Measurements from ENCODE around the gene NPAS3. TPM values are rescaled to one million over a fixed set of nuclear protein-coding genes. Genes with fewer than 3 reads are reported as not detected.

NPAS3 gene
- total RNA-seq, 1 donor from 2014 or later, result 0.93 TPM

- no peak for DNase-seq (ENCODE audit: extremely low read depth, low read depth, low spot score)
Measured at GRCh38 chr14:33714527-33715226, 776.0 kb downstream of the NPAS3 start.

DNA sequence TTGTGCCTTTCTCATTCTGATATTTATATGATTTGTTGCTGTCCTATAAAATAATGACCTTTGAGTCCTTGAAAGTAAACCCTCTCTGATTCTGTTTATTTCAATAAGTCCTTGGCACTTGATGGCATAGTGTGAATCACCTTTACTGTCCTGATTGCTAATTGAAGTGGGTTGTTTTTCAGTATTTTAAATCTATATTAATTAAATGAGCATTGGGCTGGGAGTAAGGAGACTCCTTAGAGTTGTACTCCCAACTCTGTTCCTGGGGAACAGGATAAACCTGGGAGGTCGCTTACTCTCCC lies 776.5 kb downstream of the NPAS3 start:
- DNase-seq (ENCODE audit: extremely low read depth, low read depth, low spot score), result no peak

- no peak for DNase-seq (ENCODE audit: extremely low read depth, low read depth, low spot score)
Measured at GRCh38 chr14:33716921-33717320, 778.2 kb downstream of the NPAS3 start.

- DNase-seq (ENCODE audit: extremely low read depth, low read depth, low spot score), result no peak
Measured at GRCh38 chr14:33717866-33718265, 779.2 kb downstream of the NPAS3 start.

GRCh38 chr14:33720284-33720787 lies 781.7 kb downstream of the NPAS3 start:
- no peak for DNase-seq (ENCODE audit: extremely low read depth, low read depth, low spot score)

- DNase-seq (ENCODE audit: extremely low read depth, low read depth, low spot score), result no peak
Measured at GRCh38 chr14:33726685-33727084, 788.0 kb downstream of the NPAS3 start.

GRCh38 chr14:33727606-33728005 lies 788.9 kb downstream of the NPAS3 start:
- DNase-seq (ENCODE audit: extremely low read depth, low read depth, low spot score), result no peak

DNA sequence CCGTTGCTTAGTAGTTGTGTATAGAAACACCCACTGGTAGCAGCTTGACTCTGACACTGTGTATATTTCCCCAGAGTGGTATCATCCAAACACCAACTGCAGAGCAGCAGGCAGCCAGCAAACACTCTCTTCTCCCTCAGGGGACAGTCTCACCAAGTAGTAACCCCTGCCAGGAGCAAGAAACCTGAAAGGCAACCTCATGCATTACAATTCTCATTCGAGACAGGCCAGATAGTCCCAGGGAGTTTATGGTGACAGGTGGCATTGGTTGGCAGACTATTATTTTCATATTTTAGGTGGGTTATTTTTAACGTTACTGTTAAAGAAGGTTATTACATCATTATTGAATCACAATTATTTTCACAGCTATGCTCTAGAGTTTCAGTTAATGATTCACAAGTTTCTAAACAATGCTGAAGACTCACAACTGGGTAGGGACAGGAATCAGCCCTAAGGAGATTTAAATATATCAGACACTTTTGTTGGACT lies 789.4 kb downstream of the NPAS3 start:
- no peak for DNase-seq (ENCODE audit: extremely low read depth, low read depth, low spot score)

DNA sequence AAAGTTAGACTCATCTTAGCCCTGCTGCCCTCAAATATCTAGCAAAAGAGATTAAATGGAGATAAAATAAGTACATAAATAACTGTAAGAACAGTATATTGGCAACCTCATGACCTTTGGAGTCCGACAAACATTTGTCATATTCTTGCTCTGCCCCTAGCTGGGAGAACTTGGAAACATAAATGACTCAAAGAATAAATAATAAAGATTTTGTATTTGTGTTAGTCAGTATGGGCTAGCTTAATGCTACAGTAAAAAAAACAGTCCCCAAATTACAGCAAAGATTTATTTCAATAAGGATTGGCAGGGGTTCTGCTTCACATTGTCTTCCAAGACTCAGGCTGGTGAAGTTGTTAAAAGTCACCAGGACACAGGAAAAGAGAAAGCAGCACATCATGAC lies 791.5 kb downstream of the NPAS3 start:
- DNase-seq (ENCODE audit: extremely low read depth, low read depth, low spot score), result no peak

GRCh38 chr14:33732175-33732574 lies 793.5 kb downstream of the NPAS3 start:
- DNase-seq (ENCODE audit: extremely low read depth, low read depth, low spot score), result no peak

DNA sequence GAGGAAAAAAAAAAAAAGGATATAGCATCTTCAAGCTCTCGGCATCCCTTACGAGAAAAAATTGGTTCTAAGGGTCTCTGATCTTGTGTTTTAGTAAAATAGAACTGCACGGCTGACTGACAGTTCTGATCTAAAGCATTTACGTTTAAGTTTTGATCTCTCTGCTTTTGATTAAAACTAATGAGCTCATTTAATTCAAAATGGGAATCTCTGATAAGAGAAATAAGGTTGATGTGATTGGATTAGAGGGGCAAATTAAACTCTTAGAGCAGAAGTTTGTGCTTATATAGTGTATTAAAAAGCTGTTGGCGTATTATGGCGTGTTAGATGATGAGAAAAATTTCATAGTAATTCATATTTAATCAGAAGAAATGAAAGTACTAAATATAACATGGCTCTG lies 794.6 kb downstream of the NPAS3 start:
- no peak for DNase-seq (ENCODE audit: extremely low read depth, low read depth, low spot score)

DNA sequence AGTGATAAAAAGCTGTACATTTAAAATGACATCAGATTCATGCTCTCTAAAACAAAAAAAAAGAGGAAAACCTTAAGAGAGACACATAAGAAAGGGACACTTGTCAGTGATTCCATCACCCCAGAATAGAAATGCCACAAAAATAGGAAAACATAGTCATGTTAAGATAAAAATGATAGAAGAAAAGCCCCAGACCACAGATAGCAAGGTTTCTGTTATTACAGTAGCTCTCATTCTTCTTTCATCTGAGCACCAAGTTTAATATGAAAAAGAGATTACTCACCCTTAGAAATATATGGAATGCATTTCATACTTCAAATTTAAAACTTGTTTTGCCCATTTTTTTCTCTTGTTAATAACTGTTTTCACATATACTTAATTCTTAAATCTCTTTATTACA lies 795.0 kb downstream of the NPAS3 start:
- DNase-seq (ENCODE audit: extremely low read depth, low read depth, low spot score), result no peak

GRCh38 chr14:33734387-33734786 lies 795.7 kb downstream of the NPAS3 start:
- DNase-seq (ENCODE audit: extremely low read depth, low read depth, low spot score), result no peak

DNA sequence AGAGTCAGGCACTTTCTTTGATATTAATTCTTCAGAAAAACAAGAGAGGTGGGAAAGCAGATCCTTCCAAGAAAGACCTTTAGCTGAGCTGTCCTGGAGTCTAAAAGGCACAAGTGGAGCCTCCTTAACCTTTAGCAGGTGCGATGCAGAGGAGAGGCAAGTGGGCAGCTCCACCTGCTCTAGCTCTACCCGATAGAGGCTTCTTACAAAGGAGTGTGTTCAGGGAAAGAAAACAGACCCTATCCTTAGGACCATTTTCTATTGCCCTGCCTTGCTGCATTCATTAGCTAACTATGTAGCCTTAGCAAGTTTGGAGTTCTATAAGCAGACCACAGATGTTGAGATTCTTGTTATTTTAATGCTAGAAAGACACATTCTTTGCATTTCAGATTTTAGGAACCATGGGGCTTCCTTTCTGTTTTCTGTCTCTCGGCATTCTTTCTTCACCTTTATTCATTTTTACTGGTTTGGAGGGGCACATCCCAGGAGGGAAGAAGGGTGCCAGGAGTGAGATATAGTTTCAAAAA lies 797.7 kb downstream of the NPAS3 start:
- DNase-seq (ENCODE audit: extremely low read depth, low read depth, low spot score), result no peak

GRCh38 chr14:33736979-33737378 lies 798.3 kb downstream of the NPAS3 start:
- no peak for DNase-seq (ENCODE audit: extremely low read depth, low read depth, low spot score)

DNA sequence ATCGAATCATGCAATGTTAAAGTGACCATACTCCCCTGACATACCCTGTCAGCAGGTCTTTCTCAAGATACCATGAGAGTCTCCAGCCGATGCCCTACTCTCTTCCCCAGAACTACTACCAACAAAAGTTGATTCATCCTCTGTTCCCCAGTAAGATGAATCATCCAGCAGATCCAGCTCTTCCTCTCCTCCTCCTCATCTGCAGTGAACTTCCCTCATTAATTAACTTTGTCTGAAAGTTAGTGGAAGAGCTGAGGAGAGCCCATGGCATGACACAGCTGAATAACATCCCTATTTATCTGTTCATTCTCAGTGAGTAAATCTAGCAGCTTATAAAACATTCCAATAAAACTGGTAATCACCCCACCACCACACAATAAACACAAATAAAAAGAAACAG lies 798.8 kb downstream of the NPAS3 start:
- no peak for DNase-seq (ENCODE audit: extremely low read depth, low read depth, low spot score)

DNA sequence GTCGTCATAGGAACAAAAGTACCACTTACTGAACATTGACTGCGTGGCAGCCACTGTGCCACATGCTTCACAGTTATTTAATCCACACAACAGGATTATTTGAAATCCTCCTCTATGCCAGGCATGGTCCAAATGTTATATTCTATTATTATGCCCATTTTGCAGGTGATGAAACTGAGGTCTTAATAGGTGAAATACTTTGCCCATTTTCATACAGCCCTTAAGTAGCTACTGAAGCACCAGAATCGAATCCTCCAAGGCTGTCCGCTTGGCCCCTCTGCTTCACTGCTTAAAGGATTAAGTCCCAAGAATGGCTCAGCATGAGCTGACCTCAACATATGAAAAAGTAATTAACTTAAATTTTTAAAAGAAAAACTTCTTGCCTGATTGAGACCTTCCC lies 799.4 kb downstream of the NPAS3 start:
- DNase-seq (ENCODE audit: extremely low read depth, low read depth, low spot score), result no peak

GRCh38 chr14:33738491-33738890 lies 799.8 kb downstream of the NPAS3 start:
- DNase-seq (ENCODE audit: extremely low read depth, low read depth, low spot score), result no peak

DNA sequence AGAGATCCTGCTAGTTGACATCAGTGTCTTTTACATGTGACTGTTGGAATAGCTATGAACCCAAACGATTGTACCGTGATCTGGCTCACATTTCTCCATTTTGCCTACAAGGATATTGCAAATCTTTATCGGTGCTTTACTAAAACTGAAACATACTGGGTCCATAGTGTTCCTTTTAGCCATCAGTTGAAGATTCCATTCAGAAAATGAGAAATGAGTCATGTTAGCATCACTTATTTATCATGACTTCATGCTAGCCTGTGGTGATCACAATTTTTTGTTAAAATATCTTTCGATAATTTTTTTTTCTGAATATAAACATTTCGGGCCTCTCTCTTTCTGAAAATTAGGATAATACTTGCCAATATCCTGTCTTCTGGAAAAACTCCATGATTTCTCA lies 801.9 kb downstream of the NPAS3 start:
- DNase-seq (ENCODE audit: extremely low read depth, low read depth, low spot score), result no peak

GRCh38 chr14:33742166-33742565 lies 803.5 kb downstream of the NPAS3 start:
- DNase-seq (ENCODE audit: extremely low read depth, low read depth, low spot score), result no peak

- DNase-seq (ENCODE audit: extremely low read depth, low read depth, low spot score), result no peak
Measured at GRCh38 chr14:33745163-33745562, 806.5 kb downstream of the NPAS3 start.

GRCh38 chr14:33747749-33748148 lies 809.1 kb downstream of the NPAS3 start:
- DNase-seq (ENCODE audit: extremely low read depth, low read depth, low spot score), result no peak

- no peak for DNase-seq (ENCODE audit: extremely low read depth, low read depth, low spot score)
Measured at GRCh38 chr14:33754261-33754660, 815.6 kb downstream of the NPAS3 start.
